Stimulated activated CD4-positive, alpha-beta T cell treated with anti-CD3 and anti-CD28 coated beads, Interleukin-1b, Interleukin-23, amount 100 ng/mL, for 4 hours (primary cell): ENCODE measurements around the gene HDAC10.

ENCODE experiments used
- DNase-seq, 2 donors: peaks; one replicate each; pipeline ENCODE4 v3.0.0-alpha.2; 2020; ENCODE audit warnings: low read depth in 2 of 2

Gene HDAC10

DNA sequence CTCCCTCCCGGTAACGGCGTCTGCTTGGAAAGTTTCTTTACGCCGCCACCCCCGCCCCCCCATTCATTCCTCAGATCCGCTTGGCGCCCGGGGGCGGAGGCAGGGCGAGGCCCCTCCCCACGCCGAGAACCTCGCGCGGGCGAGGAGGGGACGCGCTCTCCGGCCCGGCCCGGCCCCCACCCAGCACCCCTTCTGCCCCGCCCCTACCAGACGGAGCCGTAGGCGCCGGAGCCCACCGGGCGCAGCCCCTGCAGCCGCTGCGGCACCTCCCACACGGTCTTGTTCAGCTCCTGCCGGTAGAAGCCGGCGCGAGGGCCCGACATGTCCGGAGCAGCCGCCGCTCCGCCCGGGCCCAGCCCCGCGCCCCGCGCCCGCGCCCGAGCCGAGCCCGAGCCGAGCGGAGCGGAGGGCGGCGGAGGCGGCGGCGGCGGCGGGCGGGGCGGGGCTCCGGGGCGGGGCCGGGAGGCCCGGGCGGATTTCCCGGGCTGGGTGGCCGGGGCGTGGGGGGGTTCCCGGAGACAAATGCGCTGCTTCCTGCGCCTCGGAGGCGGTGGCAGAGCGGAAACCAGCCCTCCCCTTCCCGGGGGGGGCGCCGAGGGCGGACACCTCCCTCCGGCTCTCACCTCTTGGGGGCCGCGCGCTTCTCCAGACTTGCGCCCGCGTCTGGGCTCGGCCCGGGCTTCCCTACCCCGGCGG, 19.1 kb upstream of the HDAC10 start, which contains the start of gene MAPK11:
MAPK11 (minus strand) TSS at position 411 of the 696 bp plus-strand sequence; CDS start at position 323, 88 bp downstream.
- peak; percentile 62 to 73 for DNase-seq

DNA sequence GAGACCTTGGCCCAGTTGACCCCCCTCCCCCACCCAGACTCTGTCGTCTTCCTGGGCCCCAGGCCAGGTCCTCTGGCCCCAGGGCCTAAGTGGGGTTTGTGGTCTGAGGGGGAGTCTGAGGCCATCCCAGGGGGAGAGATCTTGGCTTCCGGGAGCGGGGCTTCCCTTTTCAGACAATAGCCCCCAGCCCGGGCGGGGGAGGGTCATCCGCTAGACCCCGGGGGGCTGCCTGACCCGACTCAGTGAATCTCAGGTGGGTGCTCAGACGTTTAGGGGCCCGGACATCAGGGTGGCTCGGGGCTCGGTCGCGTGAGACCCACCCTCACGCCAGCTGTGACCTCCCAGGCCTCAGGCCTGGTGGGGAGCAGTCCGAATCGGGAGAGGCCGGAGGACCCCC, 18.5 kb upstream of the HDAC10 start:
- no peak for DNase-seq

DNA sequence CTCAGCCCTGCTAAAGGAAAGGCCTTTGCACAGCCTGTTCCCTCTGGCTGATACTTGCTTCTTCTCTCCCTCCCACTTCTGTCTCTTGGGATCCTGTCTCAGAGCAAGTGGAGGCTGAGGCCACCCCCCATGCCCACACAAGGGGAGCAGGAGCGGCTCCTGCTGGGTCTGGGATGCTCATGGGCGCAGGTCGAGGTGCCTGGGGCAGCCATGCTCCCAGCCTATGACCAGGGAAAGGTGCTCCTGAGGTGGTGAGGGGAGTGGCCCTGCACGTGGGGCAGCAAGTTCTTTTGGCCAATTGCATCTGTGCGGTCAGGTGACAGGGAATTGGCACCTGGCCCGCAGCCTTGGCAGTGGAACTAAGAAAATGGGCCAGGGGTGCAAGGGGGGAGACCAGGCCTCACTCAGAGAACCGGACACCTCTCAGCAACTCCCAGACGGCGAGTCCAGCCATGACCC, 17.6 kb upstream of the HDAC10 start:
- no peak for DNase-seq

DNA sequence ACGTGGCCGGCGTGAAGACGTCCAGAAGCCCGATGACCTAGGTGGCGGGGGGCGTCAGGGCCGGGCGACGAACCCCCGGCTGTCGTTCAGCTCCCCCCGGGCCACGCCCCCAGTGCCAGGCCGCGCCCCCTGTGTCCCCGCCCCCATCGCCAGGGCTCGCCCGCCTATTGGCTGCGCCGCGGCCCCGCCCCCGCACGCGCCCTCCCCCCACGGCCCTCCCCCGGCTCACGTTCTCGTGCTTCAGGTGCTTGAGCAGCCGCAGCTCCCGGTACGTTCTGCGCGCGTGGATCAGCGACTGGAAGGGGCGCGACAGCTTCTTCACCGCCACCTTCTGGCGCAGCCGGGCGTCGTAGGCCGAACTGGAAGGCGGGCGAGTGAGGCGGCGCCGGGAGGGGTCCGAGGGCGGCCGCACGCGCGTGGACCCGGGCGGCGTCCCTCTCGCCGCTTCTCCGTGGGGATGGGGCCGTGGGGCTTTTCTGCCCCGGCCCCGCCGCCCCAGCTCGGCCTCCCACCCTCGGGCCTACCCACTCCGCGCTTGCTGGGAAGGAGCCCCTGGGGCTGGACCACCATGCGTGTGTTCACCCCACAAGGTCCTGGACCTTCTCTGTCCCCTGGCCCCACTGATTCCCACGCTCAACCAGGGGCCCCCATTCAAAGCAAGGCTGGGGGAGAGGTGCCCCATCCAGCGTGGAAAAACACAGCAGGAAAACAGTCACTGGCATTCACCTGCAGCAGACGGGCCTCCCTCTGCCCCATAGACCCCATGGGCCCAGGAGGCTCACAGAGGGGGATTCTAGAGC, 16.7 kb upstream of the HDAC10 start:
- peak; percentile 42 to 56 for DNase-seq

DNA sequence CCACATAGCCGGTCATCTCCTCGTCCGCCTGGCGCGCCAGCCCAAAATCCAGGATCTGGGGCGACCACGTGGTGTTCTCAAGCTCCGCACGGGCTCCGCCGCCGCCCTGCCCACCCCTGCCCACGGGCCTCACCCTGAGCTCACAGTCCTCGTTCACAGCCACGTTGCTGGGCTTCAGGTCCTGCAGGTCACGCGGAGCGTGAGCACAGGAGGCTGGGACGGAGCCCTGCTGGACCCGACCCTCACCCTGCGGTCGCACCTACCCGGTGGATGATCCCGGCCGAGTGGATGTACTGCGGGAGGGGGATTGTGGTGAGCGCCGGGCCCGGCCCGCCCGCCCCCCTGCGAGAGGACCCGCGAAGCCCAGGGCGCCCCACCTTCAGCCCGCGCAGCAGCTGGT, 15.9 kb upstream of the HDAC10 start:
- DNase-seq = no peak

DNA sequence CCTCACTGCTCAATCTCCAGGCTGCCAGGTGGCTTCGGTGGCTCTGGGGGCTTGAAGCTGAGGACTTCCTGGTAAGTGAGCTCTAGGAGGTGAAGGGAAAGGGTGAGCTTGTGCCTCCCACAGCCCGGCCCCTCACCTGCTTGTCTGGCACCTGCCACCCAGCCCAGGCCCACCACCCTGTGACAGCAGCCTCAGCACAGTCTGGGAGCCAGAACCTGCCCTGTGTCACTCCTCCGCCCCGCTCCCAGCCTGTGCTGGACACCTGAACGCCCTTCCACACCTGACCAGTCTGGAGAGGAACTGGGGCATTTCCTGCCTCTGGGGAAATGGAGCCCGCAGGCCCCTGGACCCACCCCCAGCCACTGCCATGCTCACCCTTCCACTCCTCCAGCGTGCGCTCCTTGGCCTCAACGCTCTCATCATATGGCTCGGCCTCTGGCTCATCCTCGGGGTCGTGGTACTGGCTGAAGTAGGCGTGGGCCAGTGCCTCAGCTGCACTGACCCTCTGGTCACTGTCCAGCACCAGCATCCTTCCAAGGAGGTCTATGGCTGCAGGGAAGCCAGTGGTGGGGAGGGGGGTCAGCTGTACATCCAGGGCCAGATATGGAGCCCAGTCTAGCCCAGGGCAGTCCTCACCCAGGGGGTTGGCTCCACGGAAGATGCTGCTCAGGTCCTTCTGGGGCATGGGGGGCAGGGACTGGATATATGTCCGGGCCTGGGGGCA, 14.0 kb upstream of the HDAC10 start:
- DNase-seq = no peak

DNA sequence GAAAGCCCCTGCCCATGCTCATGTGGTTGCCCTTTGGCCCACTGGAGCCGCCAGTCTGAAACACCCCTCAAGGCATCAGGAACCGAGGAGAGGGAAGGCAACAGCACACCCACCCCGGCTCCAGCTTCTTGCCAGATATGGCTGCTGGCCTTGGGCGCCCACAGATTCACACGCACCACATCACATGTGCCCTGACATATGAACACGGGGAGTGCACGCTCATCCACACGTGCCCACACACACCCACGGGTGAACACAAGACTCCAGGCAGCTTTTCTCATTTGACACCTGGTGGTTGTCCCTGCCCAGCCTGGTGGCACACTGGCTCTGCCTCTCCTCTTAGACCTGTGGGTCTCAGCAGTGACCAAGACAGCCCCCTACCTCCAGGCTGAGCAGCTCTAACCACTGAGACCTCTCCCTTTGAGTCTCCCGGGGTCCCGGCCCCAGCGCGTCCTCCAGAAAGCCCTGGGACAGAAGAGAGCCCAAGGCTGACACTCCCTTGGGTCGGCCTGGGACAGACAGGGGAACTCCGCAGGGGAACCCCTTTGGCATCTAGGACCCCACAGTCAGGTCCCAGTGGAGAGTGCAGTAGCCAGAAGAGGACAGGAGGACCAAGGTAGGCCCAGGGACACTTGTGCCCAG, 13.2 kb upstream of the HDAC10 start:
- no peak for DNase-seq

DNA sequence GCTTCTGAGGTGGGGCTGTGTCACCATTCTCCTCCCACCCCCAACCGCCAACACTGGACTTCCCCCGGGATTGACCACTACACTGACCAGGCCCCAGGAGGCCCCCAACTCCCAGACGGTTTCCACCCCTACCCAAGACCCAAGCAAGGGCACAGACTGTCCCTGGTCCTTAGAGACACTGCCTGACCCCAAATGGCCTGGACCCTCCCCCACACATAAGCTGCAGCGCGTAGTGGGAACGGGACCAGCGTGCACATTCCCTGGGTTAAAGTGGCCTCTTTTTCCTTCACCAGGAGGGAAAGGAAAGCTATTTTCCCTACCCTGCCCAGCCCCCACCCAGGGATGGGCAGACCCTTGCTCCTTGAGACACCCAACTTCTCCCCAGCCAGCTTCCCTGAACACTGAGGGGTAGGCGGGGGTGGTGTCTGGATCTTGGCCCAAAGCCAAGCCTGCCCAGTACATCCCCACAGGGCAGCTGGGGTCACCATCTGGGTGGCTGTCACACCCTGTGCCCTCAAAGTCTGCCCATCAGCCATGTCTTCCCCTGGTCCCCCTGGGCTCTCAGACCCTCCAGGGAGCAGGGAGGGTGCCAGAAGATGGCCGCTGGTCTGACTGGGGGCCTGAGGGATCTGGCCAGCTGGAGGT, 12.0 kb upstream of the HDAC10 start:
- no peak for DNase-seq

DNA sequence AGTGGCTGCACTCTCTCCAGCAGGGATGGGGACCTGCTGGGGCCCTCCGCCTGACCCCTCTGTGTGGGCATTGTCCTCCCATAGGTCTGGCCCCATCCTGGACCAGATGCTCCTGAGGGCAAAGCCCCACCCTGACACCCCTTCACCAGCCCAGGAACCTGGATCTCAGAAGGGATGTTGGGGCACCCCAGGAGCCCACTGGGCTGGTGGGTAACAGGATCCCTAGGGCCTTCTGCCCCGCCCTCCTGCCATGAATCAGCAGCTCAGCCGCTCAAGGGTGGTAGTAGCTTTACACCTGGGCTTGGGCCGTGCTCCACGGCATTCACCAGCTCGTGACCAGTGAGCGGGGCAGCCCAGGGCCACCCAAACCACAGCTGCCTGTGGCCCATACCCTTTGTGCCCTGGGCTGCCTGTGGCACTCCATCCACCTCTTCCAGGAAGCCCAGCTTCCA, 11.4 kb upstream of the HDAC10 start:
- no peak for DNase-seq

DNA sequence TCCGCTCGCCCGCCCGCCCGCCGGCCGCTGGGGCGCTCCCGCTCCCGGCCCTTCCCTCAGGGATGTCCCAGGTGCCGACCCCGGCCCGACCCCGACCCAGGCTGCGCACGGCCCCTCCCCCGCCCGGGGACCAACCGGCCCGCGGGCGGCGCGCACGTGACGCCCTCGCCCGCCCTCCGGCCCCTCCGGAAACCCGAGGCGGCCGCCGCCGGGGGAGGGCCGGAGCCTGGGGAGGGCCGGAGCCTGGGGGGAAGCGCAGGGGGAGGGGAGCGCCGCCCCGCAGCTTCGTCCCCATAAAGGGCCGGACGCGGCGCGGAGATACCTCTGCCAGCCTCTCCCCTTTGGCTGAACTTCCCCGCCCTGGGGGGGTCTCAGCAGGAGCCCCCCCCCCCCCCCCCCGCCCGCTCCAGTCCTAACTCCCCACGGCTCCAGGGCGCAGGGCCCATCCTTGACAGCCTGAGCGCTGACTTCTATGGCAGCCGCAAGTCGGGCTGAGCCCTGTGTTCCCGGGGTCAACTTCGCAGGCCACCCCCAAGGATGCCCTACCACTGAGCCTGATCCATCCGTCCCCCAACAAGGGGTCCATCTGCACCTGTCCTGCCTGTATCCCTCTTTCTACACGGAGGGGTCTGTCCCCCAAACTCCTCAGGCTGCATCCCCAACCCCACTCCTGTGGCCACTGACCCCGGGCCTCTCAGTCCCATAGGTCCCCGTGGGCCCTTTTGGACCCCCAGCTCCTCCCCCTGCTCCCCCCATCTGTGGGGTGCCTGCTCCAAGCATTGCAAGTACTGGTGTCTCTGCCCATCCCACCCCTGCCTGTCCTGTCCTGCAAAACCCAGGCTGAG, 10.8 kb upstream of the HDAC10 start, which contains the start of gene MAPK12:
MAPK12 (minus strand) TSS at position 69 of the 845 bp plus-strand sequence. CDS start 174 bp downstream, outside the sequence.
- no peak for DNase-seq

DNA sequence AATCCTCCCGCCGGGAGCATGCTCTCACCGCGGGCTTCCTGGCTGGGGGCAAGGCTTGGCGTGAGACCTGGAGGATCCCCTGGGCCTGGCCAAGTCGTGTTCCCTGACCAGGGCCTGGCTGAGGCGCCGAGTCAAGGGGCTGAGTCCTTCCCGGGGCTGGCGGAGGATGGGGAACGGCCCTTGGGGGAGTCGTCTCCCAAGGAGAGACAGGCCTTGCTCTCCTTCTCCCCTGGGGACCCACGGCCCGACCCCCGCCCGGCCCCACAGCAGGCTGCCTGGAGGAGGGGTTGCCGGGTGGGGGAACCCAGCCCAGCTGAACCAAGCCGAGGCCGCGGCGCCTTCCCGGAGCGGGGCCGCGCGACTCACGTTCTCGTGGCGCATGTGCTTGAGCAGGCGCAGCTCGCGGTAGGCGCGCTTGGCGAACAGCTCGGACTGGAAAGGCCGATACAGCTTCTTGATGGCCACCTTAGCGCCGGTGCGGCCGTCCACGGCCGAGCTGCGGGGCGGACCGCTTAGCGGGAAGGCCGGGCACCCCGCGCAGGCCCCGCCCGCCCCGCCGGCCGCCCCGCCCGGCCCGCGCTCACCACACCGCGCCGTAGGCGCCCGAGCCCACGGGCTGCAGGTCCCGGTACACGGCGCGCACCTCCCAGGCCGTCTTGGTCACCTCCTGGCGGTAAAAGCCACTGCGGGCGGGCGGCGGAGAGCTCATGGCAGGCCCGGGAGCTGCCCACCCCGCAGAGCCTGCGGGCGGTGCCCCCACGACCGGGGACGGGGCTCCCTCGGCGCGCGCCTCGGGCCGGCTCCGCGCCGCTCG, 9.9 kb upstream of the HDAC10 start:
- DNase-seq = peak in 1 of 2 donors; percentile 37

DNA sequence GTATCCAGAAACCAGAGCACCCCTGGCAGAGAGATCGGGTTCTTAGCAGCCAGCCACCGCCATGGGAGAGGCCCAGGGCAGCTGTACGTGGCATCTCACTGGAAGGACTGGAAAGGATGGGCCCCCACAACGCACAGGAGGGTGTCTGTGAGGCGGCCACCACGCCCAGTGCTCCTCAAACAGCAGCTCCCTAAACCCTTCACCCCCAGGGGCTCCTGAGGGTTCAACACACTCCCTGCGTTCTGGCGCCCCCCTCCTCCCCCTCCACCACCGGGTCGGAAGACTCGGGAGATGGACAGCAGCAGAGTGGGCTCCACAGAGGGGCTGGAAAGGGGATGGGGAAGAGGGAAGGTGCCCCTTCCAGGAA, 9.4 kb upstream of the HDAC10 start:
- no peak for DNase-seq

DNA sequence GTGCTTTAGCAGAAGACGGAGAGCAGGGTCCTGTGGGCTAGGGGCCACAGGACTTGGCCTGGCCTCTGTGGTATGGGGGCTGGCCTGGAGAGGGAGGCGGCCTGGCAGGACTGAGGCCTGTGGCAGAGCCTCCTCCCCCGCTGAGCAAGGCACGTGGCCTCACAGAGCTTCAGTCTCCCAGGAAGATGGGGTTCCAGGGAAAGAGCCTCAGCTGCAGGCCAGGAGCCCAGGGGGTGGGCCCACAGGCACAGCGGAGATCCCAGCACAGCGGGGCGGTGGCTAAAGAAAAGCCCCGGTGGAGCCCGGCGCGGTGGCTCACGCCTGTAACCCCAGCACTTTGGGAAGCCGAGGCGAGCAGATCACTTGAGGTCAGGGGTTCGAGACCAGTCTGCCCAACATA, 8.2 kb upstream of the HDAC10 start:
- DNase-seq = no peak

DNA sequence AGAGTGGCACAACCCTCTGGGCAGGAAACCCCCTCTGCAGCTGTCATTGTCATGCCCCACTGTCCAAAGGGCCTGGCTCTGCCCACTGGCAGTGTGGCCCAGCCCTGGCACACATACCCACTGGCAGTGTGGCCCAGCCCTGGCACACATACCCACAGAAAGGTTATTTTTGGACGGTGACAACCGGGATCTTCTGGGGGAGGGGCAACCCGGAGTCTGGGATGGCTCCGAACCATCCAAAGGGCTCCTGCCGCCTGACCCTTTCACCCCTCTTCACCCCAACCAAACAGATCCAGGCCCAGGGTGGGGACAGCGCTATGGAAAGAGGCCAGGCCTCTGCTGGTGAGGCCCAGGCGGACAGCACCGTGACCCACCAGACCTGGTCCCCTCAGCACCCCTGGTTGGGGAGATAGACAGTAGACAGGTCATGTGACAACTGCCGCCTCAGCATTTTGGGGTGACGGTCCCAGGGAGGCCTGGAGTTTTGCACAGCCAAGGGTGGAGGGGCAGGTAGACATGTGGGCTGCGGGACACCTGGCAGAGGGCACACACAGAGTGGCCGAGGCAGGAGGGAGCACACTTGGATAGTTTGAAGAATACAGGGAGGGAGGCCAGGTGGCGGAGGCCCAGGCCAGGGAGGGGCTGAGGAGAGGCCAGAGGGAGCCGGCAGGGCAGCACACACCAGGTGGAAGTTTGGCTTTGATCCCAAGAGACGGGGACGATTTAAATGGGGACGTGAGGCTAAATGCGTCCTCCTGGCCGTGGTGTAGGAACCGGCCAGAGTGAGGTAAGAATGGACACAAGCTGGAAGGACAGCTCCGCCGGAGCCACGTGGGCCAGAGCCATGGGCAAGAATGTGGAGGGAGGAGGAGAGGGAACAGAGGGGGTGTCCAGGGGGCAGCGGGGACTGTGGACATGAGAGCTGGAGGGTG, 7.6 kb upstream of the HDAC10 start:
- no peak for DNase-seq

DNA sequence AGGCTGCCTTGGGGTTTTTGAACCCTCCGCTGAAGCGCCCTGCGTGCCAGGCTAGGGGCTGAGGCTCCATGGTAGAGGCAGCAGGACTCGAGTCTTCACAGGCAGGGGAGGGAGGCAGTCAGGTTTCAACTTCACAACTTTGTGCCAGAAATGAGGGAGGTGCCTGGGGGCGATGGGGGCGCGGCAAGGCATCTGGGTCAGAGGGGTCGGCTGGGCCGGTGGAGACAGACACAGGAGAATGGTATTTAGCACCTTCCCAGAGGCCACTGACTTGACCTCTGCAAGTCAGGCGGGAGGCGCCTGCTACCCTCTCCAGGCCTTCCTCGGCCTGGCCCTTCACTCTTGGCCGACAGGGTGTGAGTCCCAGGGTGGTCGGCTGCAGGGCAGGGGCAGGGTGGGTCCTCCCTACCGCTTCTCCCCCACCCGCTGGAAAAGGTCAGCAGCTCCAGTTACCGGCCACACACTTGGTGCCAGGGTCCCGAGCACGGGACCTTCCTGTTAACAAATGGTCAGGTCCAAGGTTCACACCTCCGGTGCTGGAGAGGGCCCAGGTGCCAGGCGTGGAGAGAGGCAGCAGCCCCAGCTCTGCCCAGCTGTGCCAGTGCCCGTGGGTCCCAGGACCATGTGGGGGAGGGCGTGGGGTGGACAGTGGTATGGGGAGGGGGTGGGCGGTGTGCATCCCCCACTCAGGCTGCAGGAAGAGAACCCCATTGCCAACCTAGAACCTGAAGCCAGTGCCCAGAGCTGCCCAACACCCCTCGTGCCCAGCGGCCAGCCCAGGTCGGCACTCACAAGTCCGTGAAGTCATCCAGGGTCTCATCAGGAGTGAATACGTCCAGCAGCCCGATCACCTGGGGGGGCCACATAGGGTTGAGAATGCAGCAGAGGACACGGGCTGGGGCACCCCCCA, 6.6 kb upstream of the HDAC10 start:
- DNase-seq = no peak

DNA sequence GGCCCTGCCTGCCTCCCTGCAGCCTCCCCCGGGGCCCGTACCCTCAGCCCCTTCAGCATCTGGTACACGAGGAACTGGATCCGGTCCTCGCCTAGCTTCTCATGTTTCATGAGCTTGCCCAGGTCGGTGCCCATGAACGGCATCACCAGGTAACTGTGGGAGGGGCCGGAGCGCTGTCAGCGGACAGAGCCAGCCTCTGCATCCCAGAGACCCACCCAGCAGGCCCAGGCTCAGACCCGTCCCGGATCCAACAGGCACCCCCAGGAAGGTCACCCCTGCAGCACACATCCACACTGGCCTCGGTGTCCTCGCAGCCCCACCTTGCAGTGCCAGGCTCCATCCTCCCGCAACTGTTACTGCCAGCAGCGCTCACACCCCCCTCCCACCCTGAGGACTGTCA, 6.0 kb upstream of the HDAC10 start:
- DNase-seq = no peak

DNA sequence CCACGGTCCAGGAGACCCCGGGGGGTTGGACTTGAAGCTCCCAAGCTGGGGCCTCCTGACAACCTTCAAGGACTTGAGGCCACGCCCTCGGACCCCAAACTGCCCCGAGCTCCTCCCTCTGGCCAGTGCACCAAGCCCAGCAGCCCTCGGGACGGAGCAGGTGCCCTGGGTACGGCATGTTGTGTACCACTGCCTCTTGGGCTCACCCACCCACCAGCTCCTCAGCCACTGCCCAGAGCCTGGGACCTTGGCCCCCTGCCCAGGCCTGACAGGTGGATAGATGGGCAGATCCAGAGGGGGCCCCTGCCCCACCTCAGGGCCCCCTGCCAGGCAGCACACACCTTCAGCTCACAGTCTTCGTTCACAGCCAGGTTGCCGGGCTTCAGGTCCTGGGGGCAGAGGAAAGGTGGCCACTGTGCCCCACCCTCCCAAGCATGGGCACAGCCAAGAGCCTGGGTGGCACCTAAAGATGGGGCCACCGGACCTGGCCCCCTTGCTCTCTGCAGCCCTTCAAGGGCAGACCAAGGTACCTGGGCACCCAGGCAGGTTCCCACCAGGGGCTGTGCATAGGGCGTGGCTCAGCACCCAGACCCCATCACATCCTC, 5.3 kb upstream of the HDAC10 start:
- DNase-seq = no peak
